Adrenal gland (tissue), 5 donors: ENCODE data around the gene TRIM63.

Source experiments
- CTCF ChIP-seq, 6 experiments: fragments of 450-650 bp in 4 of 6; fragments of 200-600 bp in 2 of 6; sonication (generic) in 1 of 6; IDR thresholded peaks; 1 replicate in 5 of 6; 2 replicates in 1 of 6; pipeline versions ENCODE4 v1.5.1 to v1.8.0; 2016 to 2021; ENCODE audit warnings: antibody characterized with exemption in 6 of 6, mild to moderate bottlenecking in 2 of 6, moderate library complexity in 1 of 6
- POLR2A ChIP-seq, 2 donors: fragments of 450-650 bp; IDR thresholded peaks; one replicate each; pipeline ENCODE4 v1.6.1; 2017; ENCODE audit warnings: antibody characterized with exemption in 2 of 2, mild to moderate bottlenecking in 2 of 2, moderate library complexity in 1 of 2
- donor health status: DM: no; HTN: no; CAD: no.

GRCh38 chr1:26023826-26024225 is 43.6 kb downstream of the TRIM63 start:
- TF ChIP-seq CTCF (IDR thresholded peaks at IDR 0.05) (no peak), POLR2A (IDR thresholded peaks at IDR 0.05) (no peak)
